Measurements from ENCODE around the gene TRAFD1.

- TF ChIP-seq POLR2A (IDR thresholded peaks at IDR 0.05) (no peak), EP300 (IDR thresholded peaks at IDR 0.05) (no peak)
- TF ChIP-seq, protein P1, sequence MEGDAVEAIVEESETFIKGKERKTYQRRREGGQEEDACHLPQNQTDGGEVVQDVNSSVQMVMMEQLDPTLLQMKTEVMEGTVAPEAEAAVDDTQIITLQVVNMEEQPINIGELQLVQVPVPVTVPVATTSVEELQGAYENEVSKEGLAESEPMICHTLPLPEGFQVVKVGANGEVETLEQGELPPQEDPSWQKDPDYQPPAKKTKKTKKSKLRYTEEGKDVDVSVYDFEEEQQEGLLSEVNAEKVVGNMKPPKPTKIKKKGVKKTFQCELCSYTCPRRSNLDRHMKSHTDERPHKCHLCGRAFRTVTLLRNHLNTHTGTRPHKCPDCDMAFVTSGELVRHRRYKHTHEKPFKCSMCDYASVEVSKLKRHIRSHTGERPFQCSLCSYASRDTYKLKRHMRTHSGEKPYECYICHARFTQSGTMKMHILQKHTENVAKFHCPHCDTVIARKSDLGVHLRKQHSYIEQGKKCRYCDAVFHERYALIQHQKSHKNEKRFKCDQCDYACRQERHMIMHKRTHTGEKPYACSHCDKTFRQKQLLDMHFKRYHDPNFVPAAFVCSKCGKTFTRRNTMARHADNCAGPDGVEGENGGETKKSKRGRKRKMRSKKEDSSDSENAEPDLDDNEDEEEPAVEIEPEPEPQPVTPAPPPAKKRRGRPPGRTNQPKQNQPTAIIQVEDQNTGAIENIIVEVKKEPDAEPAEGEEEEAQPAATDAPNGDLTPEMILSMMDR (IDR thresholded peaks at IDR 0.05) = no peak
Measured at GRCh38 chr12:112124918-112125249, 476 bp upstream of the TRAFD1 start.
